GM19240 (cell line): ENCODE measurements around the gene TSPAN8.
"Not testable (repeated sequence)": the region's sequence is repeated elsewhere in the genome, so short reads cannot be mapped to it uniquely, and the experiment has no call there.

Experiments used
- DNase-seq: peaks from one replicate; pipeline ENCODE4 v3.0.0; 2011; ENCODE audit warnings: low spot score; ENCODE audit not compliant: insufficient read length

Gene TSPAN8

GRCh38 chr12:71157601-71158233, at the start of gene TSPAN8:
TSS of gene TSPAN8 (minus strand) at chr12:71157999. CDS start at chr12:71157678, 321 bp downstream.
- DNase-seq, result no peak

DNA sequence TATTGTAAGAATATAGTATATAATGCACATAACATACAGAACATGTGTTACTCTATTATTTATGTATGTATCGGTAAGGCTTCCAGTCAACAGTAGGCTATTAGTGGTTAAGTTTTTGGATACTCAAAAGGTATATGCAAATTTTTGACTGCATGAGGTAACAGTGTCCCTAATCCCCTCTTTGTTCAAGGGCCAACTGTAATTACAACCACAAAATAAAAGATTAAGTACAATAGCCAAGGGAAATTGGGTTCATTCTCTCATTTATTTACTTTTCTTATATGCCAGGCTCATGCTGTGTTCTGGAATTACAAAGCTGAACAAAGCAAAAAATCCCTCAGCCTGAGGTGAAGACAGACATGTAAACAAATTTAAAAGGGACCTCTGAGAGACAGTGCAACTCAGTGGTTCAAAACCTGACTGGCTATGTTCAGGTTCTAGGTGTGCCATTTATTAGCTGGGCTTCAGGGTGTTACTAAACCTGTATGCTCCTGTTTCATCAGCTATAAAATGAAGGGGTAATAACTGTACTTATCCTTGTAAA, 43.4 kb upstream of the TSPAN8 start:
- DNase-seq, result no peak

GRCh38 chr12:71200706-71201105, 42.9 kb upstream of the TSPAN8 start:
- DNase-seq, result no peak

- DNase-seq, result no peak
Observed at GRCh38 chr12:71197460-71197859, 39.7 kb upstream of the TSPAN8 start.

GRCh38 chr12:71195338-71195896, 37.6 kb upstream of the TSPAN8 start:
- no peak for DNase-seq

DNA sequence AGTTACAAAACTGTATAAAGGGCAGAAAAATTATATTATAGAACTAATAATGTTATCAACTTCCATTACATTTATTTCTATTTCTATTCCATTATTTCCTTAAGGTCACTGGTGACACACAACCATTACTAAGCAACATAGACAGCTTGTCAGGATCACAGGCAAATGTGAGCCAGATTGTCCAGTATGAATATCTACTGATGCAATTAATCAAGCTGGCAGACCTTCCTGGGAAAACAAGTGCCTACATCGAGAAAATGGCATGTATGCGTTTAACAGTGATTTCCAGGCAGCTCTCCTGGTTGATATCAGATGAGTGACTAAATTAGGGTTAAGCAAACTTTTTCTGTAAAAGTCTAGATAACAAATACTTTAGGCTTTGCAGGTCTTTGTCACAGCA, 36.9 kb upstream of the TSPAN8 start:
- DNase-seq, result no peak

- DNase-seq, result no peak
Observed at GRCh38 chr12:71193041-71193440, 35.2 kb upstream of the TSPAN8 start.

- DNase-seq, result no peak
Observed at GRCh38 chr12:71191509-71192196, 33.9 kb upstream of the TSPAN8 start.

GRCh38 chr12:71190822-71191221, 33.0 kb upstream of the TSPAN8 start:
- DNase-seq, result no peak

GRCh38 chr12:71187379-71187778, 29.6 kb upstream of the TSPAN8 start:
- no peak for DNase-seq

DNA sequence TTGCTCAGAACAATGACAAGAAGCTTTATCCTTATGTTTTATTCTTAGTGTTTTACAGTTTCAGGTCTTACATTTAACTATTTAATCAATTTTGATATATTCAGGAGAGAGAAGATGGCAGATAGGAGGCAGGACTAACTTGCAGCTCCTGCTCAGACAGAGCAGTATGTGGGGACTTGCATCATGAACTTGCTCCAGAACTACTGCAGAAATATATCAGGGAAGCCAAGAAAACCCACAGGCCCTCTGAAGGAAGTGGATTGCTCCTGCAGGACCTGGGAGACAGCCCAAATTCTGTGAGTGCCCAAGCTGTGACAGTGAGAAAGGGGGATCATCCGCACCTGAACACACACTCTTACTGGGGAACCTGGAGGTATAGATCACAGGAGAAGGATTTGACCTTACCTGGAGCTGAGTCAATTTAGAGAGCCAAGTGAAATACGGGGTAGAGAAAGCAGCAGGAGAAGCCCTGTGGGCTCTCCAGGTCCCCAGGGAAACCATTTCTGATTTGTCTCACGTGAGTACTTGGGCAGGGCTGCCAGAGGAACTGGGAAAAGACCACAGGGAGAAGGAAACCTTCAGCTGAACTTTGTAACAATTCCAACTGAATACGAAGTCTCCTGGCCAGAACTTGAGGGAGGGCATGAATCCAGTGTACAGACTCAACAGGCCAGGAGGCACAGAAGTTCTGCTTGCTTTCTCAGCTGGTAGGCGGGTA, 28.9 kb upstream of the TSPAN8 start:
- no peak for DNase-seq

DNA sequence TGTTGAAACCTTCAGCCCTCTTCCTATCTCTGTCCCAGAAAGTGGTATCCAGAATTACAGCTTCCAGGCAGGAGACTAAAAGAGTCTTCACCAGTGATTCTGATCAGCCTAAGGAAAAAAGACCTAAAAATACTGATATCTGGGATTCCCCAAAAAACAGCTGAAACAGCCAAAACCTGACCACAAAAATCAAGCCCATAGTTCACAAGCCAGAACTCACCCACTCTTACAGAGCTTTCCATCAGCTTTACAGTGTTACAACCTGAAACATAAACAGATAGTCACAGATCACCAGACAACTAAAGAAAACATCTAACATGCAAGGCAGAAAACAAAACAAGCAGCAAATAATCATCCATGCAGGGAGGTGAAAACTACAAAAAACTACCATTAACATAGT, 26.0 kb upstream of the TSPAN8 start:
- DNase-seq, result no peak

GRCh38 chr12:71183018-71183417, 25.2 kb upstream of the TSPAN8 start:
- DNase-seq, result no peak

GRCh38 chr12:71178162-71178561, 20.4 kb upstream of the TSPAN8 start:
- DNase-seq, result no peak

DNA sequence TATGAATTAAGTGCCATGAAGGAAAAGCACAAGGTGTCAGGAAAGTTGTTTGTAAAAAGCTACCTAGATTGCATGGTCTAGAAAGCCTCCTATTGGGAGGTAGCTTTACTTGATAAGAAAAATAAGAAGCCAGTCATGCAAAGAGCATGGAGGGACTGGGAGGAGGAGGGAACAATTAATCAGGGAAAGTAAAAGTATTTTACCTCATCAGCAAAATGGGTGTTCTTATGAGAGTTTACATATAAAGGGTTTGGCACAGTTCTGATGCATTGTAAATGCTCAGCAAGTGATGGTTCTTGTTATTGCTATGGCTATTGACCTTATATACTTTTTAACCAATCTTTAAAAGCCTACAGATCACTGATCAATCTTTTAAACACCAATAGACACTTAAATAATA, 17.0 kb upstream of the TSPAN8 start:
- no peak for DNase-seq

GRCh38 chr12:71174146-71174545, 16.3 kb upstream of the TSPAN8 start:
- no peak for DNase-seq

DNA sequence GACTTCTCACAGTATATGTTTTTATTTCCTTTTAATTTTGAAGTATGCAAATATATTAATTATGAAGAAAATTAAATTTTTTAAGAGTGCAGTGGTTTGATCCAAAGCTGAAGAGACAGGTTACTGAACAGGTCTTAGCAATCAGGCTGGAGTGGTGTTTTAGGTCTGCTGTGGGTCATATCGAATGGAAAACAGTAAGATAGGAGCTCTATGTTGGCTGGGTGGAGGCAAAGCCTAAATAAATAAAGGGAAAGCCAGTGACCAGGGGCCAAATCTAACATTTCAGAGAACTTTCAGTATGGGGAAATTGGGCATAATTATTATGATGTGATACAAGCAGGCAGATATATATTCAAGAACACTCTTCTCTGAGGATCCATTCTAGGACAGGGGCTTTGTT, 12.7 kb upstream of the TSPAN8 start:
- no peak for DNase-seq

- DNase-seq, result no peak
Observed at GRCh38 chr12:71169286-71169685, 11.5 kb upstream of the TSPAN8 start.

DNA sequence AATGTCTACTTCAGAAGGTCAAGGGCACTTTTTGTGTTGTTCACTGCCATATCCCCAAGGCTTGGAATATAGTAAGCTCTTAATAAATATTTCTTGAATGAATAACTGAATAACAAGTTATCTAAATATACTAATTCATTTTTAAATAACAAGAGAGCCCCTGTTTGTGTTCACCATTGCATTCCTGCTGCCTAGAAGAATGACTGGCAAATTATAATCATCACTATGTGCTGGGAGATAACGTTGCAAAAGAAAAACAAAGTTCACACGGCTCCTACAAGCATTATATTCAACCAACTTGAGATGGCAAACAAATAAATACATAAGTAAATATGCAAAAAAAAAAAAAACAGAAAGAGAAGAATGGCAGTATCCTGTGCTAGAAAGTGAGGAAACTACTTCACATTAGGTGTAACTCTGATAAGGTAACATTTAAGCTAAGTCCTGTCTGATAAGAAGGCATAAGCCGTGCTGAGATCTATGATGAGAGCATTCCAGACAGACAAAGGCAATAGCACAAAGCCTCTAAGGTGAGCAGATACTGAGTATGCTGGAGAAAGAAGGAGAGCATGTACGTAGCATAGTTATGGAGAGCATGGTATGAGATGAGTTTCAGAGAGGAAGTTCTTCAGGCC, 9.2 kb upstream of the TSPAN8 start:
- no peak for DNase-seq

GRCh38 chr12:71166280-71166679, 8.5 kb upstream of the TSPAN8 start:
- no peak for DNase-seq

DNA sequence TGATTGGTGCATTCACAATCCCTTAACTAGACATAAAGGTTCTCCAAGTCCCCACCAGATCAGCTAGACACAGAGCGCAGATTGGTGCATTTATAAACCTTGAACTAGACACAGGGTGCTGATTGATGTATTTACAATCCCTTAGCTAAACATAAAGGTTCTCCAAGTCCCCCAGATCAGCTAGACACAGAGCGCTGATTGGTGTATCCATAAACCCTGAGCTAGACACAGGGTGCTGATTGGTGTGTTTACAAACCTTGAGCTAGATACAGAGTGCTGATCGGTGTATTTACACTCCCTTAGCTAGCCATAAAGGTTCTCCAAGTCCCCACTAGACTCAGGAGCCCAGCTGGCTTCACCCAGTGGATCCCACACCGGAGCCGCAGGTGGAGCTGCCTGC, 8.0 kb upstream of the TSPAN8 start:
- not testable (repeated sequence) for DNase-seq
